HEK293T (cell line): ENCODE measurements around the gene SLC6A2.

Source experiments
- CTCF ChIA-PET: fragments of 350-600 bp; formaldehyde crosslinking; extraction: SDS; loops from one replicate; lab custom pipeline; 2021; ENCODE audit warnings: antibody characterized with exemption, inconsistent platforms; lab: Yijun Ruan, JAX
- POLR2A ChIA-PET: fragments of 350-600 bp; formaldehyde crosslinking; extraction: SDS; loops from one replicate; lab custom pipeline; 2020; ENCODE audit warnings: antibody characterized with exemption, inconsistent platforms; lab: Yijun Ruan, JAX
- DNase-seq: peaks from one replicate; pipeline ENCODE4 v3.0.0; 2012; ENCODE audit warnings: mixed read lengths; ENCODE audit errors: extremely low spot score
- ARNT ChIP-seq: fragments of 450-650 bp; IDR thresholded peaks from 2 replicates; pipeline ENCODE4 v1.6.1; 2017; ENCODE audit warnings: mild to moderate bottlenecking
- BHLHE40 ChIP-seq: fragments of 450-650 bp; IDR thresholded peaks from 2 replicates; pipeline ENCODE4 v1.6.1; 2016; ENCODE audit warnings: mild to moderate bottlenecking, moderate library complexity, borderline replicate concordance
- CTBP1 ChIP-seq: fragments of 450-650 bp; IDR thresholded peaks from 2 replicates; pipeline ENCODE4 v1.6.1; 2016; ENCODE audit warnings: borderline replicate concordance
- ELF4 ChIP-seq: fragments of 450-650 bp; IDR thresholded peaks from 2 replicates; pipeline ENCODE4 v1.6.1; 2017; ENCODE audit warnings: antibody characterized with exemption
- FOXA1 ChIP-seq: fragments of 450-650 bp; IDR thresholded peaks from 2 replicates; pipeline ENCODE4 v1.6.1; 2016; ENCODE audit warnings: mild to moderate bottlenecking
- FOXK2 ChIP-seq: fragments of 450-650 bp; IDR thresholded peaks from 2 replicates; pipeline ENCODE4 v1.6.1; 2016; ENCODE audit warnings: mild to moderate bottlenecking
- FOXM1 ChIP-seq: fragments of 450-650 bp; IDR thresholded peaks from 2 replicates; pipeline ENCODE4 v1.6.1; 2017; ENCODE audit warnings: mild to moderate bottlenecking, borderline replicate concordance
- HDGF ChIP-seq: fragments of 450-650 bp; IDR thresholded peaks from 2 replicates; pipeline ENCODE4 v1.6.1; 2017; ENCODE audit warnings: antibody characterized with exemption, borderline replicate concordance
- L3MBTL2 ChIP-seq: fragments of 450-650 bp; conservative IDR thresholded peaks from 2 replicates; pipeline ENCODE4 v1.6.1; 2016; ENCODE audit warnings: mild to moderate bottlenecking
- LEF1 ChIP-seq: fragments of 450-650 bp; IDR thresholded peaks from 2 replicates; pipeline ENCODE4 v1.6.1; 2017; ENCODE audit warnings: mild to moderate bottlenecking, borderline replicate concordance
- NFRKB ChIP-seq: fragments of 450-650 bp; IDR thresholded peaks from 2 replicates; pipeline ENCODE4 v1.6.1; 2016; ENCODE audit warnings: mild to moderate bottlenecking, moderate library complexity
- PKNOX1 ChIP-seq: fragments of 450-650 bp; IDR thresholded peaks from 2 replicates; pipeline ENCODE4 v1.6.1; 2016
- SP1 ChIP-seq: fragments of 450-650 bp; IDR thresholded peaks from 2 replicates; pipeline ENCODE4 v1.6.1; 2017
- SUZ12 ChIP-seq: fragments of 450-650 bp; IDR thresholded peaks from 2 replicates; pipeline ENCODE4 v1.6.1; 2016; ENCODE audit warnings: mild to moderate bottlenecking
- TARDBP ChIP-seq: fragments of 450-650 bp; IDR thresholded peaks from 2 replicates; pipeline ENCODE4 v1.6.1; 2016
- ZNF384 ChIP-seq: fragments of 450-650 bp; IDR thresholded peaks from 2 replicates; pipeline ENCODE4 v1.6.1; 2016

The SLC6A2 gene

GRCh38 chr16:55660026-55660425 lies 4.2 kb downstream of the SLC6A2 start:
- DNase-seq = no peak
- CTCF ChIA-PET = interaction anchor here (1.1 kb wide), 1 partner anchor 17 kb away, joined by 3 read pairs; no protein-coding TSS in a partner anchor
- TF ChIP-seq NFRKB (no peak), FOXK2 (no peak), BHLHE40 (no peak), FOXM1 (no peak), ZNF384 (no peak), PKNOX1 (no peak), SP1 (no peak)
- POLR2A ChIA-PET = no interaction called here

GRCh38 chr16:55660828-55661227 lies 5.0 kb downstream of the SLC6A2 start:
- no peak for TF ChIP-seq NFRKB
- no peak for TF ChIP-seq BHLHE40
- TF ChIP-seq FOXK2 = no peak
- TF ChIP-seq SP1 = no peak
- TF ChIP-seq FOXA1 = no peak
- TF ChIP-seq SUZ12 = no peak
- no peak for TF ChIP-seq ZNF384
- TF ChIP-seq FOXM1 = no peak
- TF ChIP-seq CTBP1 = no peak
- POLR2A ChIA-PET = no interaction called here
- no peak for DNase-seq
- CTCF ChIA-PET = interaction anchor here (0.6 kb wide), 1 partner anchor 75 kb away, joined by 3 read pairs; no protein-coding TSS in a partner anchor

- no peak for TF ChIP-seq FOXK2
- no peak for TF ChIP-seq FOXM1
- no peak for TF ChIP-seq PKNOX1
- no peak for TF ChIP-seq SUZ12
- TF ChIP-seq HDGF = no peak
- CTCF ChIA-PET = no interaction called here
- POLR2A ChIA-PET = no interaction called here
- DNase-seq = no peak
Observed at GRCh38 chr16:55661941-55662643, 6.3 kb downstream of the SLC6A2 start.

- DNase-seq = no peak
- CTCF ChIA-PET = no interaction called here
- POLR2A ChIA-PET = no interaction called here
- TF ChIP-seq FOXK2 = no peak
- TF ChIP-seq ELF4 = no peak
- TF ChIP-seq PKNOX1 = no peak
- no peak for TF ChIP-seq ARNT
- TF ChIP-seq LEF1 = no peak
- TF ChIP-seq SP1 = no peak
- TF ChIP-seq L3MBTL2 = no peak
- no peak for TF ChIP-seq BHLHE40
- TF ChIP-seq CTBP1 = no peak
- TF ChIP-seq SUZ12 = no peak
- TF ChIP-seq TARDBP = no peak
- no peak for TF ChIP-seq ZNF384
- no peak for TF ChIP-seq HDGF
- TF ChIP-seq FOXA1 = no peak
- TF ChIP-seq FOXM1 = no peak
- TF ChIP-seq NFRKB = no peak
Observed at GRCh38 chr16:55662644-55663031, 6.8 kb downstream of the SLC6A2 start.

- CTCF ChIA-PET = no interaction called here
- no peak for TF ChIP-seq BHLHE40
- no peak for TF ChIP-seq SUZ12
- TF ChIP-seq NFRKB = no peak
- no peak for TF ChIP-seq PKNOX1
- TF ChIP-seq CTBP1 = no peak
- TF ChIP-seq ZNF384 = no peak
- no peak for TF ChIP-seq TARDBP
- POLR2A ChIA-PET = no interaction called here
- DNase-seq = no peak
Observed at GRCh38 chr16:55663225-55663624, 7.4 kb downstream of the SLC6A2 start.
